ENCODE data around the gene HBB. TPM values are rescaled to one million over a fixed set of nuclear protein-coding genes. Genes with fewer than 3 reads are reported as not detected.

Gene HBB
- total RNA-seq, 1 donor from 2014 or later: not detected

DNA sequence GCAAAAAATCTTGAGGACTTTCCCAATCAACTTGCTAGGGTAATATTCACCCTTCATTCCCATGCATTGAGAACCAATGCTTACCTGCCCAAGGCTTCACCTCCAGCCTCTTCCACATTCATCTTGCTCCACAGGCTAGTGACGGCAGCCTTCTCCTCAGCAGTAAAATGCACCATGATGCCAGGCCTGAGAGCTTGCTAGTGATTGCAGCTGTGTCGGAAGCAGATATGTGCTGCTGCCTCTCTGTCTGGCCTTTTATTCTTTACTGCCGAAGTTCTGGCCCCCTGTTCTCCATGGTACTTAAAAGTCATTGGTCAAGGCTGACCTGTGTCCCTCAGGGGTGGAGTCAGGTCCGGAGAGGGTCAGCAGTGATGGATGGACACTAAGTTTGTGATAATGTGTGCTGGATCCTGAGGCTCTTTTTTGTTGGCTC, 42.9 kb upstream of the HBB start, which contains the start of gene HBE1:
TSS of gene HBE1 (minus strand) at position 231 of the 433 bp plus-strand sequence. CDS start at position 176, 55 bp downstream.
- Histone ChIP-seq H3K36me3 (no peaks in the 10 kb centered on the region), H3K79me2 (ENCODE audit: low read depth) (no peaks in the 10 kb centered on the region), H3K4me1 (peaks cover 8% of the 10 kb centered on the region), H3K4me2 (no peak within 1 kb of the TSS), H3K4me3 (no peak within 1 kb of the TSS), H3K9me3 (ENCODE audit: low read depth) (no peaks in the 10 kb centered on the region), H2AFZ (replicated peaks) (no peak within 1 kb of the TSS), H3F3A (ENCODE audit: low read depth) (no peaks in the 10 kb centered on the region), H3K9ac (no peak within 1 kb of the TSS), H3K27ac (no peak within 1 kb of the TSS), H3K27me3 (no peaks in the 10 kb centered on the region), H4K20me1 (ENCODE audit: low read depth) (no peaks in the 10 kb centered on the region)
- TF ChIP-seq EZH2 (IDR thresholded peaks at IDR 0.05): no peak
- TF ChIP-seq, protein P1, sequence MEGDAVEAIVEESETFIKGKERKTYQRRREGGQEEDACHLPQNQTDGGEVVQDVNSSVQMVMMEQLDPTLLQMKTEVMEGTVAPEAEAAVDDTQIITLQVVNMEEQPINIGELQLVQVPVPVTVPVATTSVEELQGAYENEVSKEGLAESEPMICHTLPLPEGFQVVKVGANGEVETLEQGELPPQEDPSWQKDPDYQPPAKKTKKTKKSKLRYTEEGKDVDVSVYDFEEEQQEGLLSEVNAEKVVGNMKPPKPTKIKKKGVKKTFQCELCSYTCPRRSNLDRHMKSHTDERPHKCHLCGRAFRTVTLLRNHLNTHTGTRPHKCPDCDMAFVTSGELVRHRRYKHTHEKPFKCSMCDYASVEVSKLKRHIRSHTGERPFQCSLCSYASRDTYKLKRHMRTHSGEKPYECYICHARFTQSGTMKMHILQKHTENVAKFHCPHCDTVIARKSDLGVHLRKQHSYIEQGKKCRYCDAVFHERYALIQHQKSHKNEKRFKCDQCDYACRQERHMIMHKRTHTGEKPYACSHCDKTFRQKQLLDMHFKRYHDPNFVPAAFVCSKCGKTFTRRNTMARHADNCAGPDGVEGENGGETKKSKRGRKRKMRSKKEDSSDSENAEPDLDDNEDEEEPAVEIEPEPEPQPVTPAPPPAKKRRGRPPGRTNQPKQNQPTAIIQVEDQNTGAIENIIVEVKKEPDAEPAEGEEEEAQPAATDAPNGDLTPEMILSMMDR (IDR thresholded peaks at IDR 0.05): no peak
- no peak for TF ChIP-seq EZH2phosphoT487 (IDR thresholded peaks at IDR 0.05)
- Mint-ChIP-seq H3K27ac (no peak within 1 kb of the TSS), H3K4me3 (no peak within 1 kb of the TSS), H3K9me3 (no peaks in the 10 kb centered on the region), H3K36me3 (no peaks in the 10 kb centered on the region), H3K4me1 (peaks cover 3% of the 10 kb centered on the region), H3K27me3 (ENCODE audit: insufficient read depth, low read depth) (peaks cover 8% of the 10 kb centered on the region)
- no peak for DNase-seq (ENCODE audit: low spot score)

DNA sequence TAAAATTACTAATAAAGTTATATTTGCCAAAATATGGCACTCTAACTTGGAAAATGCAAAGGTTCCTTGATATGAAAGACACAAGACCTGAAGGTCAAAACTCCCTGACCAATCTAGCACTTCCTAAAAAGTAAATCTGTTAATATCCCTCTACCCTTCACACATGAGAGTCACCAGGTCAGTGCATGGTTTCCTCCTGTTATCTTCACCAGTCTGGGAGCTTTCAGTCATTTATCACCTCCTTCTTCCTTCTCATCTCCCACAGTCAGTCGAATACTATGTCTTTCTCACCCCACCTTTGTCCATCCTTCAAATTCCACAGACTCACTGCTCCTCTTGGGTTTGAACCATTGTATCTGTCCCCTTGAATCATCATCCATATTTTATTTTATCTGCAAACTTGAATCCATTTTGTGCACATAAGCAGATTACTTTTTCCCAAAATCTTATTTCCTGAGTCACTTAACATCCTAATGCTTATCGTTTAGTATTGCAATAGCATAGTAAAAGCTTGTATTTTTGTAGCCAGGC, 40.2 kb upstream of the HBB start:
- Histone ChIP-seq H4K20me1 (ENCODE audit: low read depth) (no peaks in the 10 kb centered on the region), H3K4me3 (no peak overlapping the region), H3F3A (ENCODE audit: low read depth) (no peaks in the 10 kb centered on the region), H2AFZ (replicated peaks) (no peak overlapping the region), H3K27ac (no peak overlapping the region), H3K9me3 (ENCODE audit: low read depth) (no peaks in the 10 kb centered on the region), H3K79me2 (ENCODE audit: low read depth) (no peaks in the 10 kb centered on the region), H3K36me3 (no peaks in the 10 kb centered on the region), H3K27me3 (no peaks in the 10 kb centered on the region), H3K4me1 (peaks cover 5% of the 10 kb centered on the region), H3K4me2 (no peak overlapping the region), H3K9ac (no peak overlapping the region)
- Mint-ChIP-seq H3K36me3 (no peaks in the 10 kb centered on the region), H3K4me1 (no peaks in the 10 kb centered on the region), H3K27ac (no peak overlapping the region), H3K27me3 (ENCODE audit: insufficient read depth, low read depth) (peaks cover 8% of the 10 kb centered on the region), H3K4me3 (no peak overlapping the region), H3K9me3 (no peaks in the 10 kb centered on the region)
- DNase-seq (ENCODE audit: low spot score): no peak
- TF ChIP-seq EZH2phosphoT487 (IDR thresholded peaks at IDR 0.05) (no peak), EZH2 (IDR thresholded peaks at IDR 0.05) (no peak)
- TF ChIP-seq, protein P1 (IDR thresholded peaks at IDR 0.05): no peak

DNA sequence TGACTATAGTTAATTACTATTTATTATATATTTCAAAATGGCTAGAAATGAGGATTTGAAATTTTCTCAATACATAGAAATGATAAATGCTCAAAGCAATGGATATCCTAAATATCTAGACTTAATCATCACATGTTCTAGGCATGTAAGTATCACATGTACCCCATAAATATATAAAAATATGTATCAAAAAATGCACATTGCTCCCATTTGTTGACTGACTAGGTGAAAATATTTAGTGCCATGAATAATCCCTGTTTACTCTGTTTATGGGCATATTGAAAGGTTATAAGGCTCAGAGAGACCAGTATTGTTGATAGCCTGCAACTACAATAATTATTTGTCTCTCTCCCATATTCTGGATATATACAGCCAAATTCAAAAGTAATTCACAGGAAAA, 39.7 kb upstream of the HBB start:
- no peak overlapping the region for H3K4me3 ChIP-seq
- H3K4me1 ChIP-seq: peaks cover 5% of the 10 kb centered on the region
- H3K36me3 ChIP-seq: no peaks in the 10 kb centered on the region
- no peaks in the 10 kb centered on the region for H4K20me1 ChIP-seq (ENCODE audit: low read depth)
- H3F3A ChIP-seq (ENCODE audit: low read depth): no peaks in the 10 kb centered on the region
- H3K79me2 ChIP-seq (ENCODE audit: low read depth): no peaks in the 10 kb centered on the region
- no peak overlapping the region for H3K27ac ChIP-seq
- H3K9me3 ChIP-seq (ENCODE audit: low read depth): no peaks in the 10 kb centered on the region
- H3K9me3 Mint-ChIP-seq: no peaks in the 10 kb centered on the region
- no peak overlapping the region for H3K4me3 Mint-ChIP-seq
- H3K27ac Mint-ChIP-seq: no peak overlapping the region
- H3K27me3 ChIP-seq: no peaks in the 10 kb centered on the region
- H3K4me2 ChIP-seq: no peak overlapping the region
- TF ChIP-seq, protein P1 (IDR thresholded peaks at IDR 0.05): no peak
- TF ChIP-seq EZH2 (IDR thresholded peaks at IDR 0.05) (no peak), EZH2phosphoT487 (IDR thresholded peaks at IDR 0.05) (no peak)
- no peak for DNase-seq (ENCODE audit: low spot score)
- no peaks in the 10 kb centered on the region for H3K36me3 Mint-ChIP-seq
- H2AFZ ChIP-seq (replicated peaks): no peak overlapping the region
- no peaks in the 10 kb centered on the region for H3K4me1 Mint-ChIP-seq
- peaks cover 8% of the 10 kb centered on the region for H3K27me3 Mint-ChIP-seq (ENCODE audit: insufficient read depth, low read depth)
- H3K9ac ChIP-seq: no peak overlapping the region

Measured in neural progenitor cell (in vitro differentiated cells).